Sigmoid colon (tissue), 7 donors: ENCODE results near the gene SMIM34. TPM values are rescaled to one million over a fixed set of nuclear protein-coding genes. Genes with fewer than 3 reads are reported as not detected.
"Not testable (repeated sequence)": the region's sequence is repeated elsewhere in the genome, so short reads cannot be mapped to it uniquely, and the experiment has no call there.

Experiments used
- DNase-seq: peaks from one replicate; pipeline ENCODE4 v3.0.0-alpha.2; 2019
- H3K27ac ChIP-seq, 4 donors: fragments of 200-600 bp; sonication (generic); one replicate each; pipeline ENCODE4 v1.5.1; 2016 to 2019; ENCODE audit warnings: mild to moderate bottlenecking in 1 of 4
- H3K27me3 ChIP-seq, 3 donors: fragments of 200-600 bp; sonication (generic); one replicate each; pipeline ENCODE4 v1.5.1; 2019; ENCODE audit warnings: mild to moderate bottlenecking in 1 of 3
- H3K36me3 ChIP-seq, 4 donors: fragments of 200-600 bp; sonication (generic); one replicate each; pipeline ENCODE4 v1.5.1; 2016 to 2019
- H3K4me1 ChIP-seq, 4 donors: fragments of 200-600 bp; sonication (generic); one replicate each; pipeline ENCODE4 v1.5.1; 2017 to 2019
- H3K4me3 ChIP-seq, 4 donors: fragments of 200-600 bp; sonication (generic); one replicate each; pipeline ENCODE4 v1.5.1; 2017 to 2019; ENCODE audit warnings: mild to moderate bottlenecking in 2 of 4, moderate library complexity in 1 of 4
- H3K9me3 ChIP-seq, 4 donors: fragments of 200-600 bp in 3 of 4; sonication (generic) in 3 of 4; one replicate each; pipeline versions ENCODE4 v1.5.1 to v1.6.1; 2013 to 2019
- WGBS, 2 donors: extraction: QIAGEN DNeasy Blood & Tissue Kit; methylation state at CpG; one replicate each; pipeline ENCODE4 v1.1.7; 2013; 5-methylcytosine and 5-hydroxymethylcytosine counted together
- intact Hi-C: fragments of 100-400 bp; cut with DNase I; formaldehyde crosslinking; loops from one replicate; pipeline ENCODE4 v1.15.1; 2023
- polyA plus RNA-seq, 3 donors: library from polyadenylated mRNA; stranded (reverse); fragments of 200-250 nt; gene quantifications; one replicate each; pipeline ENCODE4 v1.2.3, GENCODE V29; 2013
- total RNA-seq, 4 donors: library from RNA; depleted of rRNA; stranded (reverse); fragments of >200 nt; gene quantifications; one replicate each; pipeline ENCODE4 v1.1.0, GENCODE V29; 2016
- donor health status: healthy with polysubstance abuse.
- donor health status: Bipolar disorder and iron deficiency.
- donor health status: healthy.

The SMIM34 gene
- not detected for total RNA-seq
- polyA plus RNA-seq = not detected

GRCh38 chr21:34423805-34424204 lies at the start of gene SMIM34:
Gene SMIM34 (minus strand): TSS chr21:34423951. CDS start chr21:34423839, 112 bp downstream.
- H3K4me1 ChIP-seq, DNase-seq, H3K36me3 ChIP-seq, H3K27me3 ChIP-seq, intact Hi-C loops, H3K9me3 ChIP-seq, H3K4me3 ChIP-seq, H3K27ac ChIP-seq: not testable (repeated sequence)
- no CpG with 5 or more reads among the region's 4 CpGs for WGBS, 2 donors

- H3K4me3 ChIP-seq, H3K9me3 ChIP-seq, H3K27ac ChIP-seq, H3K4me1 ChIP-seq, DNase-seq, H3K36me3 ChIP-seq, intact Hi-C loops, H3K27me3 ChIP-seq: not testable (repeated sequence)
- WGBS, 2 donors = no CpG with 5 or more reads among the region's 3 CpGs
Measured at GRCh38 chr21:34467333-34467732, 43.6 kb upstream of the SMIM34 start.

GRCh38 chr21:34459426-34459825 lies 35.7 kb upstream of the SMIM34 start:
- DNase-seq, H3K27me3 ChIP-seq, H3K36me3 ChIP-seq, intact Hi-C loops, H3K27ac ChIP-seq, H3K4me1 ChIP-seq, H3K9me3 ChIP-seq, H3K4me3 ChIP-seq: not testable (repeated sequence)
- no CpG with 5 or more reads among the region's 36 CpGs for WGBS, 2 donors

GRCh38 chr21:34458266-34458665 lies 34.5 kb upstream of the SMIM34 start:
- H3K9me3 ChIP-seq, H3K27me3 ChIP-seq, H3K4me1 ChIP-seq, intact Hi-C loops, DNase-seq, H3K4me3 ChIP-seq, H3K27ac ChIP-seq, H3K36me3 ChIP-seq: not testable (repeated sequence)
- WGBS, 2 donors = no CpG with 5 or more reads among the region's 7 CpGs

GRCh38 chr21:34456180-34456579 lies 32.4 kb upstream of the SMIM34 start:
- H3K4me1 ChIP-seq, H3K9me3 ChIP-seq, DNase-seq, H3K27ac ChIP-seq, H3K36me3 ChIP-seq, H3K27me3 ChIP-seq, H3K4me3 ChIP-seq, intact Hi-C loops: not testable (repeated sequence)
- WGBS, 2 donors = no CpG with 5 or more reads among the region's 6 CpGs

- H3K27me3 ChIP-seq, H3K4me3 ChIP-seq, H3K9me3 ChIP-seq, H3K4me1 ChIP-seq, DNase-seq, H3K36me3 ChIP-seq, H3K27ac ChIP-seq, intact Hi-C loops: not testable (repeated sequence)
- no CpG with 5 or more reads among the region's 10 CpGs for whole genome bisulfite sequencing, 2 donors
Measured at GRCh38 chr21:34455628-34456027, 31.9 kb upstream of the SMIM34 start.

GRCh38 chr21:34447018-34447417 lies 23.3 kb upstream of the SMIM34 start:
- H3K4me1 ChIP-seq, H3K9me3 ChIP-seq, H3K27ac ChIP-seq, H3K4me3 ChIP-seq, H3K27me3 ChIP-seq, DNase-seq, H3K36me3 ChIP-seq, intact Hi-C loops: not testable (repeated sequence)
- WGBS, 2 donors = no CpG with 5 or more reads among the region's 8 CpGs

GRCh38 chr21:34443486-34443885 lies 19.7 kb upstream of the SMIM34 start:
- H3K4me1 ChIP-seq, H3K4me3 ChIP-seq, H3K36me3 ChIP-seq, H3K9me3 ChIP-seq, DNase-seq, H3K27me3 ChIP-seq, H3K27ac ChIP-seq, intact Hi-C loops: not testable (repeated sequence)
- no CpG with 5 or more reads among the region's 4 CpGs for WGBS, 2 donors

GRCh38 chr21:34429710-34430109 lies 6.0 kb upstream of the SMIM34 start:
- H3K4me3 ChIP-seq, H3K27ac ChIP-seq, H3K36me3 ChIP-seq, DNase-seq, intact Hi-C loops, H3K4me1 ChIP-seq, H3K27me3 ChIP-seq, H3K9me3 ChIP-seq: not testable (repeated sequence)
- no CpG with 5 or more reads among the region's 5 CpGs for WGBS, 2 donors

- WGBS, 2 donors = no CpG with 5 or more reads among the region's 6 CpGs
- H3K4me1 ChIP-seq, H3K4me3 ChIP-seq, intact Hi-C loops, H3K27ac ChIP-seq, DNase-seq, H3K9me3 ChIP-seq, H3K27me3 ChIP-seq, H3K36me3 ChIP-seq: not testable (repeated sequence)
Measured at GRCh38 chr21:34428441-34428840, 4.7 kb upstream of the SMIM34 start.

GRCh38 chr21:34427339-34427738 lies 3.6 kb upstream of the SMIM34 start:
- no CpG with 5 or more reads among the region's 8 CpGs for WGBS, 2 donors
- H3K4me3 ChIP-seq, H3K4me1 ChIP-seq, intact Hi-C loops, DNase-seq, H3K27ac ChIP-seq, H3K27me3 ChIP-seq, H3K36me3 ChIP-seq, H3K9me3 ChIP-seq: not testable (repeated sequence)

- DNase-seq, H3K27ac ChIP-seq, H3K9me3 ChIP-seq, H3K27me3 ChIP-seq, intact Hi-C loops, H3K4me1 ChIP-seq, H3K36me3 ChIP-seq, H3K4me3 ChIP-seq: not testable (repeated sequence)
- no CpG with 5 or more reads among the region's 5 CpGs for WGBS, 2 donors
Measured at GRCh38 chr21:34417448-34418077, 6.2 kb downstream of the SMIM34 start.

- H3K27ac ChIP-seq, H3K36me3 ChIP-seq, DNase-seq, H3K9me3 ChIP-seq, H3K4me3 ChIP-seq, intact Hi-C loops, H3K27me3 ChIP-seq, H3K4me1 ChIP-seq: not testable (repeated sequence)
- no CpG with 5 or more reads among the region's 9 CpGs for WGBS, 2 donors
Measured at GRCh38 chr21:34407294-34407693, 16.5 kb downstream of the SMIM34 start.

GRCh38 chr21:34406676-34407075 lies 17.1 kb downstream of the SMIM34 start:
- H3K36me3 ChIP-seq, H3K4me1 ChIP-seq, H3K27me3 ChIP-seq, H3K9me3 ChIP-seq, DNase-seq, intact Hi-C loops, H3K27ac ChIP-seq, H3K4me3 ChIP-seq: not testable (repeated sequence)
- WGBS, 2 donors = no CpG with 5 or more reads among the region's 2 CpGs
